Calu3 (cell line): Measurements from ENCODE around the gene C6. TPM values are rescaled to one million over a fixed set of nuclear protein-coding genes. Genes with fewer than 3 reads are reported as not detected.
"Not testable (repeated sequence)": the region's sequence is repeated elsewhere in the genome, so short reads cannot be mapped to it uniquely, and the experiment has no call there.

ENCODE experiments used
- BruUV-seq: library from RNA; stranded (reverse); fragments of 400-500 nt; replicated peaks from 2 replicates; lab custom pipeline; 2021; lab: Mats Ljungman, UMichigan
- CTCF ChIA-PET: fragments of 300-600 bp; sonication (Branson Sonifier 250); formaldehyde crosslinking; loops from one replicate; lab custom pipeline; 2022; ENCODE audit warnings: antibody characterized with exemption; lab: Charles Lee
- DNase-seq: peaks from one replicate; pipeline ENCODE4 v3.0.0; 2022
- H3K27ac Mint-ChIP-seq: one replicate; pipeline ENCODE4 v1.8.0; 2022; ENCODE audit warnings: mixed read lengths; ENCODE audit not compliant: unreplicated experiment
- H3K27me3 Mint-ChIP-seq: one replicate; pipeline ENCODE4 v1.8.0; 2022; ENCODE audit warnings: mixed read lengths; ENCODE audit not compliant: unreplicated experiment
- H3K36me3 Mint-ChIP-seq: one replicate; pipeline ENCODE4 v1.8.0; 2022; ENCODE audit warnings: mild to moderate bottlenecking, moderate library complexity, mixed read lengths; ENCODE audit not compliant: insufficient read depth, unreplicated experiment
- H3K4me1 Mint-ChIP-seq: one replicate; pipeline ENCODE4 v1.8.0; 2022; ENCODE audit warnings: mild to moderate bottlenecking, low read depth, mixed read lengths; ENCODE audit not compliant: unreplicated experiment
- H3K4me3 Mint-ChIP-seq: one replicate; pipeline ENCODE4 v1.8.0; 2022; ENCODE audit warnings: mild to moderate bottlenecking, low read depth, moderate library complexity, mixed read lengths; ENCODE audit not compliant: unreplicated experiment
- H3K9me3 Mint-ChIP-seq: one replicate; pipeline ENCODE4 v1.8.0; 2022; ENCODE audit warnings: low read depth, mixed read lengths; ENCODE audit not compliant: unreplicated experiment
- intact Hi-C: fragments of 100-400 bp; cut with micrococcal nuclease; formaldehyde crosslinking; loops from one replicate; pipeline ENCODE4 v1.10.0; 2022; ENCODE audit not compliant: unreplicated experiment
- total RNA-seq: library from RNA; stranded (reverse); gene quantifications from 2 replicates; pipeline ENCODE4 v1.2.3, GENCODE V29; 2022
- TF ChIP-seq, protein P1 (sequence below): fragments of 200-600 bp; IDR thresholded peaks from one replicate; pipeline ENCODE4 v1.8.0; 2022; ENCODE audit warnings: antibody characterized with exemption; ENCODE audit not compliant: unreplicated experiment

The C6 gene
- total RNA-seq, 1 experiment from 2014 or later: not detected

DNA sequence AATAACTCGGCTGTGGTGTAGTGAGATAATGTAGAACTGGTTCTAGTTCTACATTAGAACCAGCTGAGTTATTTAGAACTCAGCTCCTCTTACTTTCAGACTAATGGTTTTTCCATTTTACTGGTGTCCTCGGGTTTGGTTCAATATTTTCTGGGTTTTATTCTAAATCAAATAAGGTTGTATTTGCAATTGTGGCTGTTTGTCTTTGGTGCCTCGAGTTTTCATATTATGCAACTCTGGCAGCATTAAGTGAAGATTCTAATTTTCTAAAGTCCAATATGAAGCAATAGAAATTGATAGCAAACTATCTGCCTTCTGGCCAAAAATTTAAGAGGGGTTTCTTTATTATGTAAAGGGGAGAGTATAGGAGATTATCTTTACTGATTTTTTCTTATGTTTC is 19.0 kb downstream of the C6 start:
- Mint-ChIP-seq H3K27ac (no peak overlapping the region), H3K4me3 (no peak overlapping the region), H3K27me3 (peaks cover 9% of the 10 kb centered on the region), H3K4me1 (peaks cover 19% of the 10 kb centered on the region), H3K36me3 (no peaks in the 10 kb centered on the region), H3K9me3 (no peaks in the 10 kb centered on the region)
- intact Hi-C loops: no loop called here
- CTCF ChIA-PET: interaction anchor here (0.5 to 3.0 kb wide), 3 partner anchors 12 to 635 kb away, joined by 3 to 15 read pairs (median 4); no protein-coding TSS in a partner anchor
- TF ChIP-seq, protein P1, sequence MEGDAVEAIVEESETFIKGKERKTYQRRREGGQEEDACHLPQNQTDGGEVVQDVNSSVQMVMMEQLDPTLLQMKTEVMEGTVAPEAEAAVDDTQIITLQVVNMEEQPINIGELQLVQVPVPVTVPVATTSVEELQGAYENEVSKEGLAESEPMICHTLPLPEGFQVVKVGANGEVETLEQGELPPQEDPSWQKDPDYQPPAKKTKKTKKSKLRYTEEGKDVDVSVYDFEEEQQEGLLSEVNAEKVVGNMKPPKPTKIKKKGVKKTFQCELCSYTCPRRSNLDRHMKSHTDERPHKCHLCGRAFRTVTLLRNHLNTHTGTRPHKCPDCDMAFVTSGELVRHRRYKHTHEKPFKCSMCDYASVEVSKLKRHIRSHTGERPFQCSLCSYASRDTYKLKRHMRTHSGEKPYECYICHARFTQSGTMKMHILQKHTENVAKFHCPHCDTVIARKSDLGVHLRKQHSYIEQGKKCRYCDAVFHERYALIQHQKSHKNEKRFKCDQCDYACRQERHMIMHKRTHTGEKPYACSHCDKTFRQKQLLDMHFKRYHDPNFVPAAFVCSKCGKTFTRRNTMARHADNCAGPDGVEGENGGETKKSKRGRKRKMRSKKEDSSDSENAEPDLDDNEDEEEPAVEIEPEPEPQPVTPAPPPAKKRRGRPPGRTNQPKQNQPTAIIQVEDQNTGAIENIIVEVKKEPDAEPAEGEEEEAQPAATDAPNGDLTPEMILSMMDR: no peak
- DNase-seq: no peak
- no TSS peak for BruUV-seq

DNA sequence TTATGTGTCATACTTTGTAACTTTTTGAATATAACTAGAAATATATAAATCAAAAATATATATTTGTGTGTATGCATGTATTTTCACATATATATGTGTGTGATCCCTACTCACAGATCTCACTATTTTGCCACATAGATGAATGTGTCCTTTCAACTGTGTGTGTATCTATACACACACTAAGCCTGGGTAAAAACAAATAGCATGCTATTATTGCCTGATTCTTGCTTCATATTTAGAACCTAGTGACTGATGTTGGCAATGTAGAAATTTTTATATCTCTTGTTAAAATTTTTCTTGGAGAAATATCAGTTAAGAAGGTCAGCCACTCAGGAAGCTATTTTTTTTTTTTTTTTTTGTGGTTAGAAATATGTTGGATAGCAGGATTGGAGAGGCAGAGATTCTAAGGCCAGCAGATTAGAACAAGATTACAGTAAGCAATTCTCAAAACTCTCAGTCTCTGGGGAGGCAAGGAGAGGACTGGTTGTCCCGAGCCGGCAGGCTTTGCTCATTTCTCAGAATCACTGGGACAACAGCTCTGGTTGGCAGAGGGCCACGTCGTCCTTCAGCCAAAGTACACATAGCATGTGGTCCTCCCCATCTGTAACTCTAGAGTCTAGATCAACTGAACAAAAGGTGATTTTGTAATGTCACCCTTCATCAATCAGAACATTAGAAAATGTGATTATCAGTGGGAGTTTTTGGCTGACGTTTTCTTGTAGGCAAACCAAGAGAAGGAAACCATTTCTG is 19.7 kb downstream of the C6 start:
- DNase-seq: peak; percentile 74
- Mint-ChIP-seq H3K4me1 (peaks cover 19% of the 10 kb centered on the region), H3K4me3 (no peak overlapping the region), H3K9me3 (no peaks in the 10 kb centered on the region), H3K36me3 (no peaks in the 10 kb centered on the region), H3K27me3 (peaks cover 13% of the 10 kb centered on the region), H3K27ac (no peak overlapping the region)
- intact Hi-C loops: no loop called here
- no TSS peak for BruUV-seq
- TF ChIP-seq, protein P1: no peak
- CTCF ChIA-PET: interaction anchor here (0.5 to 3.0 kb wide), 4 partner anchors 11 to 636 kb away, joined by 3 to 15 read pairs (median 4); no protein-coding TSS in a partner anchor

DNA sequence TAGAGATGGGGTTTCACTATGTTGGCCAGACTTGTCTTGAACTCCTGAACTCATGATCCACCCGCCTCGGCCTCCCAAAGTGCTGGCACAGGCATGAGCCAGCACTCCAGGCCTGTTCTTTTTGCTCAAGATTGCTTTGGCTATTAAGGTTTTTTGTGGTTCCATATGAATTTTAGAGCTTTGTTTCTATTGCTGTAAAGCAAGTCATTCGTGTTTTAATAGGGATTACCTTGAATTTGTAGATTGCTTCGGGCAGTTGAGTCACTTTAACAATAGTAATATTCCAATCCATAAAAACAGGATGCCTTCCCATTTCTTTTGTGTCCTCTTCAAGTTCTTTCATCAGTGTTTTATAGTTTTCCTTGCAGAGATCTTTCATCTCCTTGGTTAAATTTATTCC is 22.1 kb downstream of the C6 start:
- H3K9me3 Mint-ChIP-seq: no peaks in the 10 kb centered on the region
- BruUV-seq: no TSS peak
- DNase-seq: no peak
- TF ChIP-seq, protein P1: no peak
- H3K27ac Mint-ChIP-seq: no peak overlapping the region
- CTCF ChIA-PET: interaction anchor here (1.0 kb wide), 1 partner anchor 28 kb away, joined by 5 read pairs; no protein-coding TSS in a partner anchor
- intact Hi-C loops: no loop called here
- no peak overlapping the region for H3K4me3 Mint-ChIP-seq
- peaks cover 19% of the 10 kb centered on the region for H3K4me1 Mint-ChIP-seq
- H3K27me3 Mint-ChIP-seq: peaks cover 13% of the 10 kb centered on the region
- no peaks in the 10 kb centered on the region for H3K36me3 Mint-ChIP-seq

DNA sequence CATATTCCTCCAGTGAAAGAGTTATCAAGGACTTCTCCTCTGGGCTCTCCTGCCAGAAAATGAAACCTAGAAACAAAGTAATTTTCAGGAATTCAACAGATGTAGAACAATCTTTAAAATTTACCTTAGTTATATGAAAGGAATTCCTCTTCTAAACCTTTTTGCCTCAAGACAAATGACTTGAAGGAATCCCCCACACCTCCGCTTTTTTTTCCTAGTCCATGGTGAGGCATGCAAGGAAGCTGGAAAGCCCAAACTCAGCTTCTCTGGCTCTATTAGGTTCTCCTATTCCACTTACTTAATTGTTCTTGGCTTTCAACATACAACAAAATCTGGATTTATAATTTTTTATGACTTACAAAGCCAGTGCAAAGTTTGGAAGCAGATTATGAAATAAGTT is 27.2 kb downstream of the C6 start:
- CTCF ChIA-PET: no interaction called here
- DNase-seq: no peak
- Mint-ChIP-seq H3K9me3 (no peaks in the 10 kb centered on the region), H3K36me3 (no peaks in the 10 kb centered on the region), H3K4me1 (peaks cover 18% of the 10 kb centered on the region), H3K4me3 (no peak overlapping the region), H3K27me3 (peaks cover 13% of the 10 kb centered on the region), H3K27ac (no peak overlapping the region)
- intact Hi-C loops: loop anchor here (10.0 kb wide), 1 partner anchor 431 kb away; the partner anchor contains the start of gene TTC33
- BruUV-seq: no TSS peak
- TF ChIP-seq, protein P1: no peak

DNA sequence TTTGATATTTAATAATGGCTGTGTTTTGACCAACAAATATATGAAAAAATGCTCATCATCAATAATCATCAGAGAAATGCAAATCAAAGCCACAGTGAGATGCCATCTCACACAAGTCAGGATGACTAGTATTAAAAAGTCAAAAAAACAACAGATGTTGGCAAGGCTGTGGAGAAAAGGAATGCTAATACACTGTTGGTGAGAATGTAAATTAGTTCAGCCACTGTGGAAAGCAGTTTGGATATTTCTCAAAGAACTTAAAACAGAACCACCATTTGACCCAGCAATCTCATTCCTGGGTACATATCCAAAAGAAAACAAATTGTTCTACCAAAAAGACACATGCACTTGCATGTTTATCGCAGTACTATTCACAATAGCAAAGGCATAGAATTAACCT is 30.0 kb downstream of the C6 start:
- DNase-seq, H3K4me3 Mint-ChIP-seq, H3K9me3 Mint-ChIP-seq, H3K36me3 Mint-ChIP-seq, H3K27ac Mint-ChIP-seq, BruUV-seq, H3K27me3 Mint-ChIP-seq: not testable (repeated sequence)
- CTCF ChIA-PET: interaction anchor here (1.0 kb wide), 1 partner anchor 11 kb away, joined by 15 read pairs; no protein-coding TSS in a partner anchor
- peaks cover 26% of the 10 kb centered on the region for H3K4me1 Mint-ChIP-seq
- intact Hi-C loops: loop anchor here (5.0 to 10.0 kb wide), 2 partner anchors 281 to 429 kb away; partner anchors contain the start of gene TTC33
